HepG2 (cell line): ENCODE results near the gene NOL4L. TPM values are rescaled to one million over a fixed set of nuclear protein-coding genes. Genes with fewer than 3 reads are reported as not detected.

ENCODE experiments used
- GZF1 ChIP-seq: sonication (generic); formaldehyde crosslinking; IDR thresholded peaks from 2 replicates; pipeline ENCODE4 v1.5.1; 2020; ENCODE audit warnings: mild to moderate bottlenecking, missing genetic modification reagents
- MLLT10 ChIP-seq: sonication (generic); formaldehyde crosslinking; IDR thresholded peaks from 2 replicates; pipeline ENCODE4 v1.4.0; 2020; ENCODE audit warnings: missing genetic modification reagents
- POLR2AphosphoS2 ChIP-seq: IDR thresholded peaks from 2 replicates; pipeline ENCODE4 v1.6.1; 2011; ENCODE audit warnings: low read depth, low read length, improper control_type of control experiment
- RARG ChIP-seq: sonication (generic); formaldehyde crosslinking; IDR thresholded peaks from 2 replicates; pipeline ENCODE4 v1.4.0; 2020; ENCODE audit warnings: low read depth, mild to moderate bottlenecking, missing genetic modification reagents
- SMARCC2 ChIP-seq: fragments of 450-650 bp; IDR thresholded peaks from 2 replicates; pipeline ENCODE4 v1.6.1; 2017; ENCODE audit warnings: antibody characterized with exemption, mild to moderate bottlenecking
- SP4 ChIP-seq: sonication (generic); formaldehyde crosslinking; IDR thresholded peaks from 2 replicates; pipeline ENCODE4 v1.8.1; 2023; ENCODE audit warnings: mild to moderate bottlenecking, missing genetic modification reagents
- ZBTB8A ChIP-seq: sonication (generic); formaldehyde crosslinking; IDR thresholded peaks from 2 replicates; pipeline ENCODE4 v1.4.0; 2020; ENCODE audit warnings: mild to moderate bottlenecking, low read depth, missing genetic modification reagents, borderline replicate concordance
- ZKSCAN5 ChIP-seq: sonication (generic); formaldehyde crosslinking; IDR thresholded peaks from 2 replicates; pipeline ENCODE4 v1.5.1; 2020; ENCODE audit warnings: mild to moderate bottlenecking, missing genetic modification reagents
- ZMYM2 ChIP-seq: sonication (generic); formaldehyde crosslinking; IDR thresholded peaks from 2 replicates; pipeline ENCODE4 v1.8.0; 2022; ENCODE audit warnings: mild to moderate bottlenecking, missing genetic modification reagents
- ZNF484 ChIP-seq: sonication (generic); formaldehyde crosslinking; IDR thresholded peaks from 2 replicates; pipeline ENCODE4 v1.5.1; 2020; ENCODE audit warnings: mild to moderate bottlenecking, low read depth, missing genetic modification reagents, borderline replicate concordance
- polyA plus RNA-seq, 8 experiments: library from polyadenylated mRNA; depleted of rRNA in 3 of 8; stranded (reverse) in 7 of 8; unstranded in 1 of 8; fragments of >200 nt; fragmentation: Illumina TruSeq in 4 of 8; extraction: Trizol in 4 of 8; gene quantifications; 2 replicates each; pipeline versions ENCODE4 v1.2.1 to v1.2.3, GENCODE V29; 2011 to 2016; ENCODE audit warnings: low read depth in 4 of 8, missing spikeins in 1 of 8, mixed read lengths in 1 of 8; ENCODE audit not compliant: insufficient read depth in 1 of 8
- total RNA-seq, 5 experiments: library from RNA; depleted of rRNA; stranded (reverse); fragments of >200 nt; fragmentation: Illumina TruSeq; extraction: Trizol; gene quantifications; 2 replicates each; pipeline ENCODE4 v1.2.3, GENCODE V29; 2016; ENCODE audit warnings: low read depth in 1 of 5
- TF ChIP-seq, protein P1 (sequence below): sonication (generic); formaldehyde crosslinking; IDR thresholded peaks from 2 replicates; pipeline ENCODE4 v1.4.0; 2020; ENCODE audit warnings: missing genetic modification reagents
- TF ChIP-seq, protein P2 (sequence below): sonication (generic); formaldehyde crosslinking; IDR thresholded peaks from 2 replicates; pipeline ENCODE4 v1.5.0; 2020; ENCODE audit warnings: mild to moderate bottlenecking, missing genetic modification reagents, borderline replicate concordance
- TF ChIP-seq, protein P3 (sequence below): sonication (generic); formaldehyde crosslinking; IDR thresholded peaks from 2 replicates; pipeline ENCODE4 v1.4.0; 2020; ENCODE audit warnings: missing genetic modification reagents

NOL4L gene
- total and polyA plus RNA-seq, 2 of the 13 experiments (the other 11 are each of a cell fraction or from before 2014, with no cell fraction given), result 16.6 to 35.4 TPM

DNA sequence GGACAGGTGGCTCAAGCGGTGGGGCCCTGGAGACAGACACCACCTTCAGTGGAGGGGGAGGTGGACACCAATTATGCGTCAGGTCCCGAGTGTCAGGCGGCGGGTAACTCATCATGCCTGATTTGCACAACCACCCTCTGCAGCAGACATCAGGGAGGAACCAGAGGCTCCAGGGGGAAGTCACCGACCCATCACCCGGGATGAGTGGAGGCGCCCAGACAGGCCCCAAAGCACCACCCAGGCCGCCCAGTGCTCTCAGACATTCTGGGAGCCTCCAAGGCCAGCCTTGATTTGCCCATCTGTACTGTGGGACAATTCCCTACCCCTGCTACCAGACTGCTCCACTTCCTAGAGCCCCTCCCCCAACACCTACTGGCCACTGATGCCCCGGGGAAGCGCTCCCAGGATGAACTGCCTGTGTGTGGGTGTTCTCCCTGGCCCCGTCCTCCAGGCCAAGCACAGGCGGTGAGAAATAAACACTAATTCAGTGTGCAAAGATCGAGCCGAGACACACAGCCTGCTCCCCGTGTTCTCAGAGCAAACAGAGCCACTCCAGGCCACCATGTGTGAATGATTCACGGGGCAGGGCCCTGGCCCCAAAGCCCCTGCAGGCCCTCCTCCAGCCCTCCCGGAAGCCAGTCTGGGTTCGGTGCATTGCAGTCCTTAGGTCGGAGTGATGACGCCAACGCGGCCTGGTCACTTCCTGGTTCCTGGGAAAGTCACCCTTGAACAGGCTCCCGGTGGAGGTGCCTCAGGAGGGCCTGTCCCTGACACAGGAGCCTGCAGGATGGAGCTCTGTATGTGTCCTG, 119.8 kb downstream of the NOL4L start (continued):
- TF ChIP-seq SP4 (CRISPR knock-in tag) (peak; percentile 90), RARG (no peak), POLR2AphosphoS2 (no peak), ZBTB8A (no peak; the same call in 1 of the 2 replicates), ZKSCAN5 (CRISPR knock-in tag) (peak; percentile 41; the same call in 1 of the 2 replicates), ZNF484 (CRISPR knock-in tag) (no peak), SMARCC2 (no peak), GZF1 (CRISPR knock-in tag) (peak; percentile 88; the same call in 1 of the 2 replicates), ZMYM2 (CRISPR knock-in tag) (peak; percentile 94; the same call in 1 of the 2 replicates), MLLT10 (CRISPR knock-in tag) (no peak)
- TF ChIP-seq, protein P1, sequence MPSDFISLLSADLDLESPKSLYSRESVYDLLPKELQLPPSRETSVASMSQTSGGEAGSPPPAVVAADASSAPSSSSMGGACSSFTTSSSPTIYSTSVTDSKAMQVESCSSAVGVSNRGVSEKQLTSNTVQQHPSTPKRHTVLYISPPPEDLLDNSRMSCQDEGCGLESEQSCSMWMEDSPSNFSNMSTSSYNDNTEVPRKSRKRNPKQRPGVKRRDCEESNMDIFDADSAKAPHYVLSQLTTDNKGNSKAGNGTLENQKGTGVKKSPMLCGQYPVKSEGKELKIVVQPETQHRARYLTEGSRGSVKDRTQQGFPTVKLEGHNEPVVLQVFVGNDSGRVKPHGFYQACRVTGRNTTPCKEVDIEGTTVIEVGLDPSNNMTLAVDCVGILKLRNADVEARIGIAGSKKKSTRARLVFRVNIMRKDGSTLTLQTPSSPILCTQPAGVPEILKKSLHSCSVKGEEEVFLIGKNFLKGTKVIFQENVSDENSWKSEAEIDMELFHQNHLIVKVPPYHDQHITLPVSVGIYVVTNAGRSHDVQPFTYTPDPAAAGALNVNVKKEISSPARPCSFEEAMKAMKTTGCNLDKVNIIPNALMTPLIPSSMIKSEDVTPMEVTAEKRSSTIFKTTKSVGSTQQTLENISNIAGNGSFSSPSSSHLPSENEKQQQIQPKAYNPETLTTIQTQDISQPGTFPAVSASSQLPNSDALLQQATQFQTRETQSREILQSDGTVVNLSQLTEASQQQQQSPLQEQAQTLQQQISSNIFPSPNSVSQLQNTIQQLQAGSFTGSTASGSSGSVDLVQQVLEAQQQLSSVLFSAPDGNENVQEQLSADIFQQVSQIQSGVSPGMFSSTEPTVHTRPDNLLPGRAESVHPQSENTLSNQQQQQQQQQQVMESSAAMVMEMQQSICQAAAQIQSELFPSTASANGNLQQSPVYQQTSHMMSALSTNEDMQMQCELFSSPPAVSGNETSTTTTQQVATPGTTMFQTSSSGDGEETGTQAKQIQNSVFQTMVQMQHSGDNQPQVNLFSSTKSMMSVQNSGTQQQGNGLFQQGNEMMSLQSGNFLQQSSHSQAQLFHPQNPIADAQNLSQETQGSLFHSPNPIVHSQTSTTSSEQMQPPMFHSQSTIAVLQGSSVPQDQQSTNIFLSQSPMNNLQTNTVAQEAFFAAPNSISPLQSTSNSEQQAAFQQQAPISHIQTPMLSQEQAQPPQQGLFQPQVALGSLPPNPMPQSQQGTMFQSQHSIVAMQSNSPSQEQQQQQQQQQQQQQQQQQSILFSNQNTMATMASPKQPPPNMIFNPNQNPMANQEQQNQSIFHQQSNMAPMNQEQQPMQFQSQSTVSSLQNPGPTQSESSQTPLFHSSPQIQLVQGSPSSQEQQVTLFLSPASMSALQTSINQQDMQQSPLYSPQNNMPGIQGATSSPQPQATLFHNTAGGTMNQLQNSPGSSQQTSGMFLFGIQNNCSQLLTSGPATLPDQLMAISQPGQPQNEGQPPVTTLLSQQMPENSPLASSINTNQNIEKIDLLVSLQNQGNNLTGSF (CRISPR knock-in tag), result no peak
- TF ChIP-seq, protein P2, sequence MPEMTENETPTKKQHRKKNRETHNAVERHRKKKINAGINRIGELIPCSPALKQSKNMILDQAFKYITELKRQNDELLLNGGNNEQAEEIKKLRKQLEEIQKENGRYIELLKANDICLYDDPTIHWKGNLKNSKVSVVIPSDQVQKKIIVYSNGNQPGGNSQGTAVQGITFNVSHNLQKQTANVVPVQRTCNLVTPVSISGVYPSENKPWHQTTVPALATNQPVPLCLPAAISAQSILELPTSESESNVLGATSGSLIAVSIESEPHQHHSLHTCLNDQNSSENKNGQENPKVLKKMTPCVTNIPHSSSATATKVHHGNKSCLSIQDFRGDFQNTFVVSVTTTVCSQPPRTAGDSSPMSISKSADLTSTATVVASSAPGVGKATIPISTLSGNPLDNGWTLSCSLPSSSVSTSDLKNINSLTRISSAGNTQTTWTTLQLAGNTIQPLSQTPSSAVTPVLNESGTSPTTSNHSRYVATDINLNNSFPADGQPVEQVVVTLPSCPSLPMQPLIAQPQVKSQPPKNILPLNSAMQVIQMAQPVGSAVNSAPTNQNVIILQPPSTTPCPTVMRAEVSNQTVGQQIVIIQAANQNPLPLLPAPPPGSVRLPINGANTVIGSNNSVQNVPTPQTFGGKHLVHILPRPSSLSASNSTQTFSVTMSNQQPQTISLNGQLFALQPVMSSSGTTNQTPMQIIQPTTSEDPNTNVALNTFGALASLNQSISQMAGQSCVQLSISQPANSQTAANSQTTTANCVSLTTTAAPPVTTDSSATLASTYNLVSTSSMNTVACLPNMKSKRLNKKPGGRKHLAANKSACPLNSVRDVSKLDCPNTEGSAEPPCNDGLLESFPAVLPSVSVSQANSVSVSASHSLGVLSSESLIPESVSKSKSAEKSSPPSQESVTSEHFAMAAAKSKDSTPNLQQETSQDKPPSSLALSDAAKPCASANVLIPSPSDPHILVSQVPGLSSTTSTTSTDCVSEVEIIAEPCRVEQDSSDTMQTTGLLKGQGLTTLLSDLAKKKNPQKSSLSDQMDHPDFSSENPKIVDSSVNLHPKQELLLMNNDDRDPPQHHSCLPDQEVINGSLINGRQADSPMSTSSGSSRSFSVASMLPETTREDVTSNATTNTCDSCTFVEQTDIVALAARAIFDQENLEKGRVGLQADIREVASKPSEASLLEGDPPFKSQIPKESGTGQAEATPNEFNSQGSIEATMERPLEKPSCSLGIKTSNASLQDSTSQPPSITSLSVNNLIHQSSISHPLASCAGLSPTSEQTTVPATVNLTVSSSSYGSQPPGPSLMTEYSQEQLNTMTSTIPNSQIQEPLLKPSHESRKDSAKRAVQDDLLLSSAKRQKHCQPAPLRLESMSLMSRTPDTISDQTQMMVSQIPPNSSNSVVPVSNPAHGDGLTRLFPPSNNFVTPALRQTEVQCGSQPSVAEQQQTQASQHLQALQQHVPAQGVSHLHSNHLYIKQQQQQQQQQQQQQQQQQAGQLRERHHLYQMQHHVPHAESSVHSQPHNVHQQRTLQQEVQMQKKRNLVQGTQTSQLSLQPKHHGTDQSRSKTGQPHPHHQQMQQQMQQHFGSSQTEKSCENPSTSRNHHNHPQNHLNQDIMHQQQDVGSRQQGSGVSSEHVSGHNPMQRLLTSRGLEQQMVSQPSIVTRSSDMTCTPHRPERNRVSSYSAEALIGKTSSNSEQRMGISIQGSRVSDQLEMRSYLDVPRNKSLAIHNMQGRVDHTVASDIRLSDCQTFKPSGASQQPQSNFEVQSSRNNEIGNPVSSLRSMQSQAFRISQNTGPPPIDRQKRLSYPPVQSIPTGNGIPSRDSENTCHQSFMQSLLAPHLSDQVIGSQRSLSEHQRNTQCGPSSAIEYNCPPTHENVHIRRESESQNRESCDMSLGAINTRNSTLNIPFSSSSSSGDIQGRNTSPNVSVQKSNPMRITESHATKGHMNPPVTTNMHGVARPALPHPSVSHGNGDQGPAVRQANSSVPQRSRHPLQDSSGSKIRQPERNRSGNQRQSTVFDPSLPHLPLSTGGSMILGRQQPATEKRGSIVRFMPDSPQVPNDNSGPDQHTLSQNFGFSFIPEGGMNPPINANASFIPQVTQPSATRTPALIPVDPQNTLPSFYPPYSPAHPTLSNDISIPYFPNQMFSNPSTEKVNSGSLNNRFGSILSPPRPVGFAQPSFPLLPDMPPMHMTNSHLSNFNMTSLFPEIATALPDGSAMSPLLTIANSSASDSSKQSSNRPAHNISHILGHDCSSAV (CRISPR knock-in tag), result peak; percentile 21; the same call in 1 of the 2 replicates
- TF ChIP-seq, protein P3, sequence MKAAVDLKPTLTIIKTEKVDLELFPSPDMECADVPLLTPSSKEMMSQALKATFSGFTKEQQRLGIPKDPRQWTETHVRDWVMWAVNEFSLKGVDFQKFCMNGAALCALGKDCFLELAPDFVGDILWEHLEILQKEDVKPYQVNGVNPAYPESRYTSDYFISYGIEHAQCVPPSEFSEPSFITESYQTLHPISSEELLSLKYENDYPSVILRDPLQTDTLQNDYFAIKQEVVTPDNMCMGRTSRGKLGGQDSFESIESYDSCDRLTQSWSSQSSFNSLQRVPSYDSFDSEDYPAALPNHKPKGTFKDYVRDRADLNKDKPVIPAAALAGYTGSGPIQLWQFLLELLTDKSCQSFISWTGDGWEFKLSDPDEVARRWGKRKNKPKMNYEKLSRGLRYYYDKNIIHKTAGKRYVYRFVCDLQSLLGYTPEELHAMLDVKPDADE, result no peak
